DND-41 (cell line): ENCODE results near the gene COBL.

Source experiments
- EZH2 ChIP-seq: IDR thresholded peaks from 3 replicates; pipeline ENCODE4 v1.6.1; 2012; ENCODE audit warnings: borderline replicate concordance, low read depth, mild to moderate bottlenecking, moderate library complexity, low read length, inconsistent platforms; ENCODE audit not compliant: severe bottlenecking
- TF ChIP-seq, protein P1 (sequence below): IDR thresholded peaks from 2 replicates; pipeline ENCODE4 v1.5.1; 2012; ENCODE audit warnings: borderline replicate concordance, low read length, moderate library complexity, mild to moderate bottlenecking; ENCODE audit not compliant: poor library complexity, severe bottlenecking; ENCODE audit errors: extremely low read depth

DNA sequence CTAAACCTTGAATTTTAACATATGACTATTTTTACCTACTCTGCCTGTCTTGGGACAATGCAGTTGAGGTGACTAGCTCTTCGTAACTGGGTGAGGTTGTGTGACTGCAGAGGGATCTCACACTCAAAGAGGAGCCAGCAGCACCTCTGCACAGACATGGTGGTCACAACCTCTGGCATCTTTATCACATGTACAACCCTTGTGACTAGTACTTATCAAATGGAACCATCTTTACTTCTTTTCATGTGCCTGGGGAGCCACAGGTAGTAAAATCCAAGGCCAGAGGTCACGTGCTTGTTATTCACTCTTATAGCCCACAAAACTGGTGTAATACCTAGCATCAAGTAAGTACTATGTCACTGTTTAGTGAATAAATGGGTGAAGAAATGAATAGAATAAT, 244.3 kb downstream of the COBL start:
- TF ChIP-seq, protein P1, sequence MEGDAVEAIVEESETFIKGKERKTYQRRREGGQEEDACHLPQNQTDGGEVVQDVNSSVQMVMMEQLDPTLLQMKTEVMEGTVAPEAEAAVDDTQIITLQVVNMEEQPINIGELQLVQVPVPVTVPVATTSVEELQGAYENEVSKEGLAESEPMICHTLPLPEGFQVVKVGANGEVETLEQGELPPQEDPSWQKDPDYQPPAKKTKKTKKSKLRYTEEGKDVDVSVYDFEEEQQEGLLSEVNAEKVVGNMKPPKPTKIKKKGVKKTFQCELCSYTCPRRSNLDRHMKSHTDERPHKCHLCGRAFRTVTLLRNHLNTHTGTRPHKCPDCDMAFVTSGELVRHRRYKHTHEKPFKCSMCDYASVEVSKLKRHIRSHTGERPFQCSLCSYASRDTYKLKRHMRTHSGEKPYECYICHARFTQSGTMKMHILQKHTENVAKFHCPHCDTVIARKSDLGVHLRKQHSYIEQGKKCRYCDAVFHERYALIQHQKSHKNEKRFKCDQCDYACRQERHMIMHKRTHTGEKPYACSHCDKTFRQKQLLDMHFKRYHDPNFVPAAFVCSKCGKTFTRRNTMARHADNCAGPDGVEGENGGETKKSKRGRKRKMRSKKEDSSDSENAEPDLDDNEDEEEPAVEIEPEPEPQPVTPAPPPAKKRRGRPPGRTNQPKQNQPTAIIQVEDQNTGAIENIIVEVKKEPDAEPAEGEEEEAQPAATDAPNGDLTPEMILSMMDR = no peak
- no peak for TF ChIP-seq EZH2
